ENCODE results near the gene SNX13.
A peak's percentile ranks its signal among the peaks of the same experiment; 100 is the strongest.

Gene SNX13

GRCh38 chr7:17774248-17774647, 166.0 kb downstream of the SNX13 start:
- no peak for DNase-seq

- no peak for DNase-seq
Observed at GRCh38 chr7:17773289-17773626, 167.0 kb downstream of the SNX13 start.

- no peak for DNase-seq
Observed at GRCh38 chr7:17772581-17773288, 167.6 kb downstream of the SNX13 start.

- DNase-seq, result no peak
Observed at GRCh38 chr7:17771901-17772408, 168.3 kb downstream of the SNX13 start.

GRCh38 chr7:17770710-17771375, 169.5 kb downstream of the SNX13 start:
- no peak for DNase-seq

- DNase-seq, result peak; percentile 19
Observed at GRCh38 chr7:17769918-17770317, 170.4 kb downstream of the SNX13 start.

GRCh38 chr7:17758008-17758407, 182.3 kb downstream of the SNX13 start:
- DNase-seq, result no peak

GRCh38 chr7:17746020-17746530, 194.2 kb downstream of the SNX13 start:
- DNase-seq, result no peak

GRCh38 chr7:17745610-17746009, 194.7 kb downstream of the SNX13 start:
- DNase-seq, result no peak

GRCh38 chr7:17743316-17743715, 197.0 kb downstream of the SNX13 start:
- DNase-seq, result no peak

GRCh38 chr7:17741426-17741825, 198.9 kb downstream of the SNX13 start:
- DNase-seq, result no peak

Measured in stimulated activated naive CD4-positive, alpha-beta T cell treated with Interleukin-2 at 50 U/mL for 16 hours (primary cell).